AG04450 (cell line): ENCODE results near the gene PRM1. TPM values are rescaled to one million over a fixed set of nuclear protein-coding genes. Genes with fewer than 3 reads are reported as not detected.

Experiments
- CTCF ChIA-PET: fragments of 300-600, 350-600 bp; formaldehyde crosslinking; extraction: SDS; loops from one replicate; lab custom pipeline; 2022; ENCODE audit warnings: antibody characterized with exemption, inconsistent platforms; lab: Charles Lee
- POLR2A ChIA-PET: fragments of 350-600 bp; formaldehyde crosslinking; extraction: SDS; loops from one replicate; lab custom pipeline; 2021; ENCODE audit warnings: antibody characterized with exemption, inconsistent platforms; lab: Yijun Ruan, JAX
- DNase-seq: peaks from one replicate; pipeline ENCODE4 v3.0.0-alpha.2; 2011; ENCODE audit warnings: low read depth, low spot score
- H3K27ac ChIP-seq: one replicate; pipeline ENCODE4 v1.5.1; 2012; ENCODE audit warnings: low read depth, low read length, control low read depth
- H3K27me3 ChIP-seq: one replicate; pipeline ENCODE4 v1.6.0; 2012; ENCODE audit warnings: low read length; ENCODE audit not compliant: control insufficient read depth, insufficient read depth
- H3K4me3 ChIP-seq: 2 replicates; pipeline ENCODE4 v1.5.1; 2011; ENCODE audit warnings: mild to moderate bottlenecking, low read depth, low read length, control low read depth
- H3K9me3 ChIP-seq: 2 replicates; pipeline ENCODE4 v1.5.1; 2012; ENCODE audit warnings: low read length; ENCODE audit not compliant: control insufficient read depth, insufficient read depth
- polyA plus RNA-seq: library from polyadenylated mRNA; depleted of rRNA; stranded (reverse); fragments of >200 nt; gene quantifications from 2 replicates; pipeline ENCODE4 v1.2.3, GENCODE V29; 2011
- TF ChIP-seq, protein P1 (sequence below): IDR thresholded peaks from 2 replicates; pipeline ENCODE4 v1.5.1; 2011; ENCODE audit warnings: low read depth, low read length, control low read depth, inconsistent platforms

The PRM1 gene
- polyA plus RNA-seq, 1 experiment = not detected

DNA sequence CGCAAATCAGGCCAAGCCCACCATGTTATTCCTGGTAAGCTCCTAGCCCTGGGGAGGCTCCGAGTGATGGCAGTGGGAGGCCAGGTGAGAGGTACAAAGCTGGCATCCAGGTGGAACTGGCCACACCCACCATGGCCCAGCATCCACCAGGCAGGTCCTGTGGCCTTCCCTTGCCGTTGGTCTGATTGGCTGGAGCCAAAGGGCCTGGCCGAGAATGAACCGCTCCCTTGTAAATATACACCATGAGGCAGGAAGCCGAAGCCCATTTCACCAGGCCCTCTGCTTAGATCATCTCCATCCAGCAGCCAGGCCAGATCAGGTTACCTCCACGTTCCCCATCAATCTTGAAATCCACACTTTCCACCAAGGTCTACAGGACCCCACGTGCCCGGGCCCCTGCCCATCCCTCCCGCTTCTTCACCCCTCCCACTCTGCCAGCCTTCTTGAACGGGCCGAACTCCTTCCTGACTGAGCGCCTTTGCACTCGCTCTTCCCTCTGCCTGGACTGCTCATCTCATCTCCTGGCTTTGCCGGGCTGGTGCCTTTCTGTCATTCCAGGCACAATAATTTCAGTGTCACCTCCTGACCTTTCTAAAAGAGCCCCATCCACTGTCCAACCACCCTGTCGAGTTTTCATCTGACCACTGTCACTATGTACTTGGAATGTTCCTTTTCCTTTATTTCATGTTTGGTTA, 30.9 kb downstream of the PRM1 start:
- H3K9me3 ChIP-seq = peaks cover 6% of the 10 kb centered on the region; the same call in 1 of the 2 replicates
- no peak overlapping the region for H3K4me3 ChIP-seq
- DNase-seq = peak; percentile 55
- CTCF ChIA-PET = interaction anchor here (2.7 kb wide), 1 partner anchor 286 kb away, joined by 8 read pairs; no protein-coding TSS in a partner anchor
- TF ChIP-seq, protein P1, sequence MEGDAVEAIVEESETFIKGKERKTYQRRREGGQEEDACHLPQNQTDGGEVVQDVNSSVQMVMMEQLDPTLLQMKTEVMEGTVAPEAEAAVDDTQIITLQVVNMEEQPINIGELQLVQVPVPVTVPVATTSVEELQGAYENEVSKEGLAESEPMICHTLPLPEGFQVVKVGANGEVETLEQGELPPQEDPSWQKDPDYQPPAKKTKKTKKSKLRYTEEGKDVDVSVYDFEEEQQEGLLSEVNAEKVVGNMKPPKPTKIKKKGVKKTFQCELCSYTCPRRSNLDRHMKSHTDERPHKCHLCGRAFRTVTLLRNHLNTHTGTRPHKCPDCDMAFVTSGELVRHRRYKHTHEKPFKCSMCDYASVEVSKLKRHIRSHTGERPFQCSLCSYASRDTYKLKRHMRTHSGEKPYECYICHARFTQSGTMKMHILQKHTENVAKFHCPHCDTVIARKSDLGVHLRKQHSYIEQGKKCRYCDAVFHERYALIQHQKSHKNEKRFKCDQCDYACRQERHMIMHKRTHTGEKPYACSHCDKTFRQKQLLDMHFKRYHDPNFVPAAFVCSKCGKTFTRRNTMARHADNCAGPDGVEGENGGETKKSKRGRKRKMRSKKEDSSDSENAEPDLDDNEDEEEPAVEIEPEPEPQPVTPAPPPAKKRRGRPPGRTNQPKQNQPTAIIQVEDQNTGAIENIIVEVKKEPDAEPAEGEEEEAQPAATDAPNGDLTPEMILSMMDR = no peak
- no peaks in the 10 kb centered on the region for H3K27me3 ChIP-seq
- H3K27ac ChIP-seq = peak overlapping the region; percentile 12
- POLR2A ChIA-PET = interaction anchor here (0.6 to 0.7 kb wide), 2 partner anchors 150 to 608 kb away, joined by 3 to 4 read pairs; no protein-coding TSS in a partner anchor

DNA sequence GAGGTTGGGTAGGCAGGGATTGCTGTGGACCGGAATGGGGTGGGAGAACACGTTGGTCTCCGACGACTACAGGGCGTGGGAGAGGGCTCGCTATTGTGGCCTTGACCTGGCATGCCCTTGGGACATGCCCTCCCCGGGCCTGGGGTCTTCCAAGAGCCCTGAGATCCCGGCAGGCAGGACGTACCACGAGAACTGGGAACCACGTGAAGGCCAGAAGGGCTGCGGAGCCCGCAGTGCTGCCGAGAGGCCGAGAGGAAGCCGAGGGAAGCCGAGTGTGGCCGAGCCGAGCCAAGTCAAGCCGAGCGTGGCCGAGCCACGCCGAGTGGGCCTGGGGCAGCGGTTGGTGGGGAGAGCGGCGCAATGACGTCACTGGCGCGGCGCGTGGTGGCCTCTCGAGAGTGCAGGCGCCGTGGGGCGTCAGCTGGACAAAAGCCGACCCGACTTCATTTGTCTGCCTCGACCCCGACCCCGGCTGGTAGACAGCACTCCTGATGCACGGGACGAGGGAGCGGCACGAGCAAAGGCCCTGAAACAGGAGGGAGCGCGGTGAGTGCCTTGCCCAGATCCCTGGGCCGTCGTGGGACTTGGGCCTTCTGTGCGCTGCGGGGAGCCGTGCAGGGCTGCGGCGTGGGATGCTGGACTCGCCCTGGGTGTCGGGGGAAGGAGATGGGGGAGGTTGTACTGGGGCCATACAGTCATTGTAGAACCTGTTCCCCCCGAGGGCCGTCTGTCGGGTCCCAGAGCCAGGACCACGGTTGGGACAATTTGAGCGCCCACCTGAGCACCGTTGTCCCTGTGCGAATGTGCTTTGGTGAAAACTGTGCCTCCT, 31.7 kb downstream of the PRM1 start:
- TF ChIP-seq, protein P1 = no peak
- Histone ChIP-seq H3K4me3 (no peak overlapping the region), H3K27me3 (no peaks in the 10 kb centered on the region), H3K27ac (peak overlapping the region; percentile 12), H3K9me3 (peaks cover 6% of the 10 kb centered on the region; the same call in 1 of the 2 replicates)
- DNase-seq = no peak
- ChIA-PET CTCF (interaction anchor here (2.7 kb wide), 1 partner anchor 286 kb away, joined by 8 read pairs; no protein-coding TSS in a partner anchor), POLR2A (no interaction called here)

DNA sequence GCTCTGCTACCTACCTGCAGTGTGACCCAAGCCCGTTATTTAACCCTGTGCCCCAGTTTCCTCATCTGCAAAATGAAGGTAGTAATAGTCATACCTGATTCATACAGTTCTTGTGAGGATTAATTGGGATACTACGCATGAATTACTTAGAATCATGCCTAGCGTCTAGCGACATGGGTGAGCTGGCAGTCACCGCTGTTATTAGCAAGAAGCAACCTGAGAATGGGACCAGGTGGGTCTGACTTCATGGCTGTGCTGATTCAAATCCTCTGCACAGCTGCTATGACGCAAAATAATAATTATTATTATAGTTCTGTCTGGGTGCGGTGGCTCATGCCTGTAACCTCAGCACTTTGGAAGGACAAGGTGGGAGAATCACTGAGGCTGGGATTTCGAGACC, 33.0 kb downstream of the PRM1 start:
- ChIA-PET POLR2A (interaction anchor here (0.6 to 1.0 kb wide), 3 partner anchors 44 to 264 kb away, joined by 3 to 17 read pairs (median 3); no protein-coding TSS in a partner anchor), CTCF (interaction anchor here (1.3 to 1.5 kb wide), 2 partner anchors 277 to 285 kb away, joined by 4 read pairs; no protein-coding TSS in a partner anchor)
- no peak overlapping the region for H3K27ac ChIP-seq
- no peak for DNase-seq
- TF ChIP-seq, protein P1 = no peak
- H3K4me3 ChIP-seq = no peak overlapping the region
- H3K27me3 ChIP-seq = no peaks in the 10 kb centered on the region
- peaks cover 6% of the 10 kb centered on the region; the same call in 1 of the 2 replicates for H3K9me3 ChIP-seq

DNA sequence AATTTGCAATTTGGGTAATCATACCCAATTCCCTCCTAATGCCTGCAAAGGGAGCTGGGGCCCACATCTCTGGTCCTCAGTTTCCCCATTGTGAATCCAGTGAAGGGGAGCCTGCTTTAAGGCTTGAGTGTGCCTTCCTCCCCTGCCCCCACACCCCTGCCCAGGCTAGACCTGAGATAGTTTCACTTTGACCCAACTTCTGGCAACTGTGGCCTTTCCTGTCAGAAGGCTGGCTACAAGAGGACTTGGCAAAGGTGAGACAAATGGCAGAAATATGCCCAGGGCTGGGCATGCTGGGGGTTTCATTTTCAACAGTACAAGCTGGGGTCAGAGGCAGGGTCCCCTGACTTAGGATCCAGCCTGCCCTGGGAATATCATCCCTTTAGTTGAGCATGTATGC, 35.1 kb downstream of the PRM1 start:
- Histone ChIP-seq H3K27ac (no peak overlapping the region), H3K27me3 (no peaks in the 10 kb centered on the region), H3K9me3 (peaks cover 6% of the 10 kb centered on the region; the same call in 1 of the 2 replicates), H3K4me3 (no peak overlapping the region)
- TF ChIP-seq, protein P1 = no peak
- DNase-seq = no peak
- POLR2A ChIA-PET = interaction anchor here (1.1 kb wide), 1 partner anchor 141 kb away, joined by 3 read pairs; no protein-coding TSS in a partner anchor
- CTCF ChIA-PET = interaction anchor here (2.2 kb wide), 1 partner anchor 282 kb away, joined by 10 read pairs; no protein-coding TSS in a partner anchor
